Endothelial cell (in vitro differentiated cells): ENCODE results near the gene PTPRM. TPM values are rescaled to one million over a fixed set of nuclear protein-coding genes. Genes with fewer than 3 reads are reported as not detected.
A peak's percentile ranks its signal among the peaks of the same experiment; 100 is the strongest.

Experiments
- DNase-seq: peaks from one replicate; pipeline ENCODE4 v3.0.0; 2021; ENCODE audit warnings: low spot score
- H3K27ac Mint-ChIP-seq: one replicate; pipeline ENCODE4 v1.8.0; 2021; ENCODE audit warnings: mixed read lengths, inconsistent platforms; ENCODE audit not compliant: unreplicated experiment
- H3K27me3 Mint-ChIP-seq: one replicate; pipeline ENCODE4 v1.8.0; 2021; ENCODE audit warnings: mild to moderate bottlenecking, moderate library complexity, mixed read lengths, inconsistent platforms; ENCODE audit not compliant: unreplicated experiment
- H3K36me3 Mint-ChIP-seq: one replicate; pipeline ENCODE4 v1.8.0; 2021; ENCODE audit warnings: mild to moderate bottlenecking, low read depth, mixed read lengths, inconsistent platforms; ENCODE audit not compliant: unreplicated experiment
- H3K4me1 Mint-ChIP-seq: one replicate; pipeline ENCODE4 v1.8.0; 2021; ENCODE audit warnings: mild to moderate bottlenecking, mixed read lengths, inconsistent platforms; ENCODE audit not compliant: unreplicated experiment
- H3K4me3 Mint-ChIP-seq: one replicate; pipeline ENCODE4 v1.8.0; 2021; ENCODE audit warnings: mild to moderate bottlenecking, mixed read lengths, inconsistent platforms; ENCODE audit not compliant: unreplicated experiment
- H3K9me3 Mint-ChIP-seq: one replicate; pipeline ENCODE4 v1.8.0; 2021; ENCODE audit warnings: mixed read lengths, inconsistent platforms; ENCODE audit not compliant: unreplicated experiment
- CTCF ChIP-seq: fragments of 200-600 bp; sonication (generic); IDR thresholded peaks from one replicate; pipeline ENCODE4 v1.5.0; 2021; ENCODE audit warnings: antibody characterized with exemption; ENCODE audit not compliant: unreplicated experiment
- total RNA-seq: library from RNA; stranded (reverse); fragmentation: NEBNext Ultra II Directional; extraction: Animal tissue kit (Norgen Biotek cat#: 25700); gene quantifications from one replicate; pipeline ENCODE4 v1.2.1, GENCODE V29; 2021; ENCODE audit not compliant: unreplicated experiment

The PTPRM gene
- total RNA-seq, 1 donor from 2014 or later = 284 TPM

- Mint-ChIP-seq H3K27ac (peak overlapping the region; percentile 75), H3K9me3 (no peaks in the 10 kb centered on the region)
Observed at GRCh38 chr18:7741640-7742039, 174.5 kb downstream of the PTPRM start.

GRCh38 chr18:7742224-7742623 lies 175.1 kb downstream of the PTPRM start:
- DNase-seq = no peak
- H3K27me3 Mint-ChIP-seq = no peaks in the 10 kb centered on the region
- H3K36me3 Mint-ChIP-seq = peaks cover 14% of the 10 kb centered on the region
- peaks cover 44% of the 10 kb centered on the region for H3K4me1 Mint-ChIP-seq
- no peak overlapping the region for H3K4me3 Mint-ChIP-seq
- TF ChIP-seq CTCF = no peak
- H3K9me3 Mint-ChIP-seq = no peaks in the 10 kb centered on the region
- no peak overlapping the region for H3K27ac Mint-ChIP-seq

More at GRCh38 chr18:7741640-7742039, 174.5 kb downstream of the PTPRM start:
- Mint-ChIP-seq H3K4me3 (no peak overlapping the region), H3K27me3 (no peaks in the 10 kb centered on the region), H3K4me1 (peaks cover 39% of the 10 kb centered on the region), H3K36me3 (peaks cover 10% of the 10 kb centered on the region)
- DNase-seq = no peak
- no peak for TF ChIP-seq CTCF

- Mint-ChIP-seq H3K27ac (no peak overlapping the region), H3K4me1 (peaks cover 51% of the 10 kb centered on the region), H3K27me3 (no peaks in the 10 kb centered on the region), H3K9me3 (no peaks in the 10 kb centered on the region), H3K4me3 (no peak overlapping the region), H3K36me3 (peaks cover 14% of the 10 kb centered on the region)
- no peak for TF ChIP-seq CTCF
- DNase-seq = no peak
Observed at GRCh38 chr18:7743256-7743655, 176.1 kb downstream of the PTPRM start.

- H3K27ac Mint-ChIP-seq = no peak overlapping the region
- peaks cover 14% of the 10 kb centered on the region for H3K36me3 Mint-ChIP-seq
- no peak for TF ChIP-seq CTCF
- H3K4me1 Mint-ChIP-seq = peaks cover 58% of the 10 kb centered on the region
- no peak overlapping the region for H3K4me3 Mint-ChIP-seq
- H3K9me3 Mint-ChIP-seq = no peaks in the 10 kb centered on the region
- no peak for DNase-seq
- no peaks in the 10 kb centered on the region for H3K27me3 Mint-ChIP-seq
Observed at GRCh38 chr18:7746106-7746505, 179.0 kb downstream of the PTPRM start.

GRCh38 chr18:7748251-7749007 lies 181.3 kb downstream of the PTPRM start:
- peak overlapping the region; percentile 85 for H3K27ac Mint-ChIP-seq
- peaks cover 14% of the 10 kb centered on the region for H3K36me3 Mint-ChIP-seq
- no peak for TF ChIP-seq CTCF
- peaks cover 50% of the 10 kb centered on the region for H3K4me1 Mint-ChIP-seq
- DNase-seq = no peak
- no peaks in the 10 kb centered on the region for H3K9me3 Mint-ChIP-seq
- H3K4me3 Mint-ChIP-seq = peak overlapping the region; percentile 13
- H3K27me3 Mint-ChIP-seq = no peaks in the 10 kb centered on the region
